ENCODE results near the gene PMM2. TPM values are rescaled to one million over a fixed set of nuclear protein-coding genes. Genes with fewer than 3 reads are reported as not detected.

PMM2 gene
- total and polyA plus RNA-seq, 2 donors (not counting 1 experiment from before 2014, with no cell fraction given) = 15.8 to 47.5 TPM

DNA sequence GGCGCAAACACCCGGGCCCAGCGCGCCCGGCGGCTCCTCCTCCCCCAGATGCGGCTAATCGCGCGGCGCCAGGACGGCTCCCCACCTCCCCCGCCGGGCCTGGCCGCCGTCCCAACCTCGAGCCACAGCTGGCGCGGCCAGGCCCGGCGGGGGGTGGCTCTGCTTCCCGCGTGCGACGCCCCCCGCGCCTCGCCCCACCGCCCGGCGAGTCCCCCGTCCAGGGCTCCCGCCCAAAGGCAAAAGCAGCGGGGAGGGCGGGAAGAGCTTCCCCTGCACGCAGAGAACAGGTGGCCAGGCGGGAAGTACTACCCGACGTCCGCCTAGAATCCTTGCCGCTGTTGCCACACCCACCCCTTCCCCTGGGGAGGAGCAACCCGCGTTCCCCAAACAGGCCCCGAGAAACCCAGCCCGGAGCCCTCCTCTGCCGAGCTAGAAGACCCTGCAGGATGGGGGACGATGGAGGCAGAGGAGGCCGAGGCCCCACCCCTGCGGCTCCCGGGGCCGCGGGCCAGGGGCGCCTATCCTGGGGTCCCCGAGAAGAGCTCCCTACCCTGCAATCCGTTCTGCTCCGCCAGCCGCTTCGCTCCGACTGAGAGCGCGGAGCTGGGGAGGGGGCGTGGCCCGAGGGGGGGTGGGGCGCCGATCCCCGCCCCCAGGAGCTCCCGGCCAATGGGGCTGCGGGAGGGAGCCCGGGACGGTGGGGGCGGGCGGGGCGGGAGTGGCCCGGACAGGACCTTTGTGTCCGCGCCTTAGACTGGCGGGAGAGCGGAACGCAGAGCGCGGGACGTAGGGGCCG, 71.0 kb downstream of the PMM2 start, which contains the start of gene CARHSP1:
Gene CARHSP1 (minus strand): TSS at position 591 of the 796 bp plus-strand sequence. CDS start 9,678 bp downstream, outside the sequence.
- intact Hi-C loops (cut with micrococcal nuclease) = loop anchor here (1.0 to 5.0 kb wide), 7 partner anchors 23 to 1874 kb away; partner anchors contain the start of genes ABAT, HAPSTR1, NUBP1 and PMM2
- under 1% methylated on average over 69 of the region's 83 CpGs for WGBS (ENCODE audit: insufficient coverage)
- ATAC-seq (ENCODE audit: low read depth) = peak; percentile 85
- Mint-ChIP-seq H3K4me1 (peaks cover 56% of the 10 kb centered on the region), H3K9me3 (ENCODE audit: insufficient read depth) (no peaks in the 10 kb centered on the region), H3K4me3 (peak within 1 kb of the TSS; percentile 94), H3K27ac (peak within 1 kb of the TSS; percentile 93), H3K27me3 (no peaks in the 10 kb centered on the region)
- ChIA-PET POLR2A (interaction anchor here (0.6 to 1.5 kb wide), 9 partner anchors 23 to 1876 kb away, joined by 3 to 9 read pairs (median 4); partner anchors contain the start of genes HAPSTR1, PMM2 and TMEM186), CTCF (interaction anchor here (0.6 to 3.8 kb wide), 8 partner anchors 12 to 1428 kb away, joined by 3 to 42 read pairs (median 4); partner anchors contain the start of gene LITAFD)
- DNase-seq = peak; percentile 89
- TF ChIP-seq, protein P1, sequence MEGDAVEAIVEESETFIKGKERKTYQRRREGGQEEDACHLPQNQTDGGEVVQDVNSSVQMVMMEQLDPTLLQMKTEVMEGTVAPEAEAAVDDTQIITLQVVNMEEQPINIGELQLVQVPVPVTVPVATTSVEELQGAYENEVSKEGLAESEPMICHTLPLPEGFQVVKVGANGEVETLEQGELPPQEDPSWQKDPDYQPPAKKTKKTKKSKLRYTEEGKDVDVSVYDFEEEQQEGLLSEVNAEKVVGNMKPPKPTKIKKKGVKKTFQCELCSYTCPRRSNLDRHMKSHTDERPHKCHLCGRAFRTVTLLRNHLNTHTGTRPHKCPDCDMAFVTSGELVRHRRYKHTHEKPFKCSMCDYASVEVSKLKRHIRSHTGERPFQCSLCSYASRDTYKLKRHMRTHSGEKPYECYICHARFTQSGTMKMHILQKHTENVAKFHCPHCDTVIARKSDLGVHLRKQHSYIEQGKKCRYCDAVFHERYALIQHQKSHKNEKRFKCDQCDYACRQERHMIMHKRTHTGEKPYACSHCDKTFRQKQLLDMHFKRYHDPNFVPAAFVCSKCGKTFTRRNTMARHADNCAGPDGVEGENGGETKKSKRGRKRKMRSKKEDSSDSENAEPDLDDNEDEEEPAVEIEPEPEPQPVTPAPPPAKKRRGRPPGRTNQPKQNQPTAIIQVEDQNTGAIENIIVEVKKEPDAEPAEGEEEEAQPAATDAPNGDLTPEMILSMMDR (IDR thresholded peaks at IDR 0.05) = no peak
- TF ChIP-seq EZH2 (IDR thresholded peaks at IDR 0.05; ENCODE audit: borderline replicate concordance, insufficient read depth, low read depth, low read length, poor library complexity, severe bottlenecking) = no peak
- Histone ChIP-seq H3K36me3 (replicated peaks in 1 of 2; ENCODE audit: control extremely low read depth in 1 of 2, control insufficient read depth in 1 of 2, extremely low read depth in 1 of 2, insufficient read depth in 2 of 2, low read length in 1 of 2) (no peaks in the 10 kb centered on the region), H3K27ac (ENCODE audit: low read length in 2 of 2) (peak within 1 kb of the TSS; percentile 66 to 78), H2AFZ (ENCODE audit: insufficient read depth, low read depth, low read length, poor library complexity, severe bottlenecking) (peak within 1 kb of the TSS; percentile 81), H4K20me1 (ENCODE audit: control insufficient read depth, insufficient read depth, low read length, poor library complexity, severe bottlenecking) (peaks cover 45% of the 10 kb centered on the region), H3K9me3 (ENCODE audit: control extremely low read depth in 1 of 3, control insufficient read depth in 2 of 3, insufficient read depth in 1 of 3, low read length in 2 of 3) (no peaks in the 10 kb centered on the region), H3K4me2 (replicated peaks; ENCODE audit: low read depth, low read length, poor library complexity, severe bottlenecking) (peak within 1 kb of the TSS; percentile 99), H3K4me1 (ENCODE audit: control insufficient read depth in 2 of 2, insufficient read depth in 2 of 2, low read length in 2 of 2) (peaks cover 34 to 68% of the 10 kb centered on the region in 2 donors), H3K9ac (ENCODE audit: low read length) (peak within 1 kb of the TSS; percentile 77), H3K79me2 (ENCODE audit: control insufficient read depth, insufficient read depth, low read length) (peaks cover 49% of the 10 kb centered on the region), H3K27me3 (replicated peaks in 1 of 4; ENCODE audit: control extremely low read depth in 1 of 4, control insufficient read depth in 3 of 4, insufficient read depth in 4 of 4, low read length in 3 of 4) (no peaks in the 10 kb centered on the region), H3K4me3 (ENCODE audit: control extremely low read depth in 1 of 5, extremely low read depth in 1 of 5, insufficient read depth in 1 of 5, low read depth in 2 of 5, low read length in 4 of 5) (peak within 1 kb of the TSS; percentile 76 to 89 (median 84))

Data from B cell (primary cell).